SK-N-SH (cell line): ENCODE data around the gene PIAS1.

Experiments used
- ELF1 ChIP-seq: IDR thresholded peaks from 2 replicates; pipeline ENCODE4 v1.4.0; 2012
- EP300 ChIP-seq, 2 experiments: IDR thresholded peaks; 2 replicates each; pipeline versions ENCODE4 v1.4.0 to v1.6.1; 2012; ENCODE audit warnings: borderline replicate concordance in 1 of 2, low read depth in 1 of 2, low read length in 1 of 2
- FOSL2 ChIP-seq: IDR thresholded peaks from 2 replicates; pipeline ENCODE4 v1.4.0; 2012; ENCODE audit warnings: low read depth, mild to moderate bottlenecking, moderate library complexity, borderline replicate concordance
- MAX ChIP-seq: IDR thresholded peaks from 2 replicates; pipeline ENCODE4 v1.4.0; 2012; ENCODE audit warnings: low read depth
- MXI1 ChIP-seq: IDR thresholded peaks from 2 replicates; pipeline ENCODE4 v1.6.1; 2012; ENCODE audit warnings: mild to moderate bottlenecking, low read depth, low read length, improper control_type of control experiment
- POLR2AphosphoS5 ChIP-seq: IDR thresholded peaks from 2 replicates; pipeline ENCODE4 v1.6.1; 2012; ENCODE audit warnings: low read depth, low read length
- RAD21 ChIP-seq: IDR thresholded peaks from 2 replicates; pipeline ENCODE4 v1.6.1; 2012; ENCODE audit warnings: mild to moderate bottlenecking, low read length
- REST ChIP-seq: IDR thresholded peaks from 2 replicates; pipeline ENCODE4 v1.6.1; 2012; ENCODE audit warnings: mild to moderate bottlenecking, low read depth, low read length, moderate library complexity
- TAF1 ChIP-seq: IDR thresholded peaks from 2 replicates; pipeline ENCODE4 v1.6.1; 2012; ENCODE audit warnings: low read depth, mild to moderate bottlenecking, low read length, moderate library complexity, borderline replicate concordance
- TCF12 ChIP-seq: IDR thresholded peaks from 2 replicates; pipeline ENCODE4 v1.4.0; 2012
- USF2 ChIP-seq: fragments of 150-350 bp; IDR thresholded peaks from 2 replicates; pipeline ENCODE4 v1.6.1; 2017; ENCODE audit warnings: antibody characterized with exemption, low read length, low read depth, borderline replicate concordance
- ZBTB33 ChIP-seq: IDR thresholded peaks from 2 replicates; pipeline ENCODE4 v1.4.0; 2012; ENCODE audit warnings: low read depth, borderline replicate concordance
- TF ChIP-seq, protein P1 (sequence below): fragments of 200-600 bp; sonication (generic); IDR thresholded peaks from 2 replicates; pipeline ENCODE4 v1.6.1; 2017; ENCODE audit warnings: antibody characterized with exemption, mild to moderate bottlenecking, moderate library complexity
- TF ChIP-seq, protein P2 (sequence below): IDR thresholded peaks from 2 replicates; pipeline ENCODE4 v1.4.0; 2012; ENCODE audit warnings: low read depth, borderline replicate concordance

- TF ChIP-seq, protein P1, sequence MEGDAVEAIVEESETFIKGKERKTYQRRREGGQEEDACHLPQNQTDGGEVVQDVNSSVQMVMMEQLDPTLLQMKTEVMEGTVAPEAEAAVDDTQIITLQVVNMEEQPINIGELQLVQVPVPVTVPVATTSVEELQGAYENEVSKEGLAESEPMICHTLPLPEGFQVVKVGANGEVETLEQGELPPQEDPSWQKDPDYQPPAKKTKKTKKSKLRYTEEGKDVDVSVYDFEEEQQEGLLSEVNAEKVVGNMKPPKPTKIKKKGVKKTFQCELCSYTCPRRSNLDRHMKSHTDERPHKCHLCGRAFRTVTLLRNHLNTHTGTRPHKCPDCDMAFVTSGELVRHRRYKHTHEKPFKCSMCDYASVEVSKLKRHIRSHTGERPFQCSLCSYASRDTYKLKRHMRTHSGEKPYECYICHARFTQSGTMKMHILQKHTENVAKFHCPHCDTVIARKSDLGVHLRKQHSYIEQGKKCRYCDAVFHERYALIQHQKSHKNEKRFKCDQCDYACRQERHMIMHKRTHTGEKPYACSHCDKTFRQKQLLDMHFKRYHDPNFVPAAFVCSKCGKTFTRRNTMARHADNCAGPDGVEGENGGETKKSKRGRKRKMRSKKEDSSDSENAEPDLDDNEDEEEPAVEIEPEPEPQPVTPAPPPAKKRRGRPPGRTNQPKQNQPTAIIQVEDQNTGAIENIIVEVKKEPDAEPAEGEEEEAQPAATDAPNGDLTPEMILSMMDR = no peak
- TF ChIP-seq, protein P2, sequence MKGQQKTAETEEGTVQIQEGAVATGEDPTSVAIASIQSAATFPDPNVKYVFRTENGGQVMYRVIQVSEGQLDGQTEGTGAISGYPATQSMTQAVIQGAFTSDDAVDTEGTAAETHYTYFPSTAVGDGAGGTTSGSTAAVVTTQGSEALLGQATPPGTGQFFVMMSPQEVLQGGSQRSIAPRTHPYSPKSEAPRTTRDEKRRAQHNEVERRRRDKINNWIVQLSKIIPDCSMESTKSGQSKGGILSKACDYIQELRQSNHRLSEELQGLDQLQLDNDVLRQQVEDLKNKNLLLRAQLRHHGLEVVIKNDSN = no peak
- TF ChIP-seq MXI1 (no peak), FOSL2 (no peak), EP300 (IDR thresholded peaks at IDR 0.05; ENCODE audit: borderline replicate concordance in 1 of 2, low read depth in 1 of 2, low read length in 1 of 2) (no peak), TCF12 (no peak), ZBTB33 (no peak), ELF1 (no peak), POLR2AphosphoS5 (no peak), TAF1 (no peak), MAX (no peak), REST (no peak), USF2 (no peak), RAD21 (no peak)
These were observed 60.7 kb downstream of the PIAS1 start for GRCh38 chr15:68114840-68115239.
